SKM-1 (cell line): Measurements from ENCODE around the gene DBH.

Source experiments
- DNase-seq: peaks from one replicate; lab custom pipeline; 2025; ENCODE audit not compliant: unreplicated experiment; lab: John Stamatoyannopoulos, UW

The DBH gene

DNA sequence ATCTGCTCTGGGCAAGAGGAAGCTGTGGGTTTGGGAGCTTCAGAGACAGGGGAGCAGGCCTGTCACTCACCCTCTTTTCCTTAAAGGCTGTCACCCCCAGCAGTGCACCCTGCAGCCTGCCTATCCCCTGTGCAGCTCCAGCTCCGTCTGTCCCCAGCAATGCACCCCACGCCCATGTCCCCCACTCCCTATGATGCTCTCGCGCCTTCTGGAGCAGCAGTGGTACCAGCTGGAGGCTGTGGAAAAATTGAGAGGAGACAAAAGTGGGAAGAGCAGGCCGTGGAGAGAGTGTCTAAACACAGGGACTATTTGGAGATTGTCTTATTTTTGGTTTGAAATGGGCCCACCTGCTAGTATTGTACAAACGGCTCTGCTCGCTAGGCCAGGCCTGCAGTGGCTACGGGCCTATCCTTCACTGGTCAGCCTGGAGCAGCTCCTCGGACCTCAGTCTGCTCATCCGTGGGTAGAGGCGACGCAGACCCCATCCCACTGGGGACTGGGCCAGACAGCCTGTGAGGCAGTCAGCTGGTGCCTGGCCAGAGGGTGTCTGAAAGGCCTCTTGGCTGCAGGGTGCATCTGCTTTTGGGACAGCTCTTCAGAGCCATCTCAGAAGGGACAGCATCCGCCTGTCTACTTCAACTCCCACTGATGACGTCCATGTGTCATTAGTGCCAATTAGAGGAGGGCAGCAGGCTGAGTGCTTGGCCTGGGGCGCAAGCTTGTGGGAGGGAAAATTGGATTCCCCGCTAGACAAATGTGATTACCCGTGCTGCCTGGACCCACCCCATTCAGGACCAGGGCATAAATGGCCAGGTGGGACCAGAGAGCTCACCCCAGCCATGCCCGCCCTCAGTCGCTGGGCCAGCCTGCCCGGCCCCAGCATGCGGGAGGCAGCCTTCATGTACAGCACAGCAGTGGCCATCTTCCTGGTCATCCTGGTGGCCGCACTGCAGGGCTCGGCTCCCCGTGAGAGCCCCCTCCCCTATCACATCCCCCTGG, at the start of gene DBH:
Gene DBH (plus strand): TSS at position 831 of the 999 bp plus-strand sequence. CDS start 9 bp downstream, at position 840.
- no peak for DNase-seq

DNA sequence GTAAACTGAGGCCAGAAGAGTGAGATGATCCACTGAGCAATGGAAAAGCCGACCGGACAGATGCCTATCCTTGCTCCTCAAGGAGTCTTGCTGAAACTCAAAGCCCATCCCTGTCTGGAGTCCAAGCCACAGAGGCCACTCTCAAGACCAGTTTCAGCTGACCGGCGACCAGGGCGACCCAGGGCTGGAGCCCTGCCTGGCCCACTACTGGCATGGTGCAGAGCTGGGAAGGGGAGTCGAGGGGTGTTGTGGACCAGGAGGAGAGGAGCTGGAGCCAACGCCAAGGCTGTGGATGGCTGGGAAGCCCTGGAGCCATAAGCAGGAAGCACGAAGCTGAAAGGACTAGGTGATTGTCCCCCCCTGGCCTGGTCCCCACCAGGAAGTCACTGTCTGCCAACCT, 49.1 kb upstream of the DBH start:
- DNase-seq: no peak

- DNase-seq: no peak
Measured at GRCh38 chr9:133587466-133587865, 48.7 kb upstream of the DBH start.

GRCh38 chr9:133589454-133590227, 46.5 kb upstream of the DBH start:
- DNase-seq: no peak

DNA sequence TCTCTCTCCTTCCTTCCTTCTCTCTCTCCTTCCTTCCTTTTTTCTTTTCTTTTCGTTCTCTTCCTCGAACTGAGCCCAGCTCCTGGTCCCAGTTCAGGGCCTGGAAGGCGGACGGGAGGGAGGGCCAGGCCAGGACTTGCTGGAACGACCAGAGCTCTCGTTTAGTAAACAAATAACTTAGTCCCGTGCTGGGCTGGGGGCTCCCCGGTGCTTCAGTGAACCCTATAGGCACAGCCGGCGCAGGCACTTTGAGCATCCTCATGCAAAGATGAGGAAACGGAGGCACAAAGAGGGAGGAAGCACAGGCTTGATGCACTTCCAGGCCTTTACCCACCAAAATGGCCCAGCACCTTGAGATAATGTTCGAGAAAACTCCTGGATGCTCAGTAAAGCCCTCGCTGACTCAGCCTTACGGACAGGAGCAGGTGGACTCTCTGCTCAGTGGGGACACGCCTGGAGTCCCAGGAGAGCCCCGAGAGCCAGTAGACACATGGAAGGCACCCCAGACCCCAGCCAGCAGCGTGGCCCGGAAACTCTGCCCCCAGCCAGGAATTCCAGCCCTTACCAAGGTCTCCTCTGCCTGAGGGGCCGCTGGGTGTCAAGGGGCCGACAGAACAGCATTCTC, 45.8 kb upstream of the DBH start:
- no peak for DNase-seq

GRCh38 chr9:133591116-133591910, 44.9 kb upstream of the DBH start:
- no peak for DNase-seq

DNA sequence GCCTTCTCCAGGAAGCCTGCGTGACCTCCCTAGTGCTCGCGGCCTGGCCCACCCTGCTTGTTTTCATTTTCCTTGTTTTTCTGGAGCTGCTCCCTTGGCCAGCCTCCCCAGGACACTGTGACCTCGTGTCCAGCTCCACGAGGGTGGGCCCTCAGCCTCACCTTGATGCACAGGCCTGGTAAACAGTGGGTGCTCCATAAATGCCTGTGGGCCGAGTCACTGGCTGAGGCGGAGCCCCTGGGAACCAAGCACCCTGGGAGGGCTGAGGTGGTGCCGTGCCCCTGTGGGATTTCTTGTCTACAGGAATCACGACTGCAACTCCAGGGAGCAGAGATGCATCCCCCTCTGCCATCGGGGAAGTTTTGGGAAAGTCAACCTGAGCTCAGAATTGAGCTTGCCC, 44.2 kb upstream of the DBH start:
- DNase-seq: no peak

- no peak for DNase-seq
Measured at GRCh38 chr9:133592731-133593409, 43.3 kb upstream of the DBH start.

DNA sequence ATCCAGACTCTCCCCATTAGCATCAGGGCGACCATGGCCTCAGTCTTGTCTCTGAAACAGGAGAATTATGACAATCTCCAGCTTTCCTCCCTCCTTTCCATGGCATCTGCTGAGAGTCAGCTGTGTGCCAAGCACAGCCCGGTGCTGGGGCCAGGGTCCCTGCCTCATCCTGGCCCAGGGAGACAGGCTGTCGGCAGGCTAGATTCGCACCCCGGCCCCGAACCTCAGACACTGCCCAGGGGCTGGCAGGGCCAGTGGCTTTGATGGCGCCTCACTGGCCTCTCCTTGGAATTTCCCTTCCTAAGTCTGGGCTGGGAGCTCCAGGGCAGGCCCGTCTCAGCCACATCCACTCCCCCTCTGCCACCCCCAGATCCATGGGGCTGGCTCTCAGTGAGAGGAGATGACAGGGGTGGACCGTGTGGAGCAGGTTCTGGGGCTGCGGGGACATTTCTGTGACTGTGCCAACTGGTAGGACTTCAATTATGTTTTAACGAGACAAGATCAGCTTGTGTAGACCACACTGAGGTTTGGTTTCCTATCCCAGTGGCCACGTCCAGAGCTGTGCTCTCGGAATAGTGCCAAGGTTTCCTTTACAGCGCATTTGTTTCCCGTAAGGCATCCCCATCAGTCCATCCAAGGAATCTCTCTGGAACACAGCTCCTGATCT, 42.4 kb upstream of the DBH start:
- no peak for DNase-seq

GRCh38 chr9:133594310-133594709, 41.9 kb upstream of the DBH start:
- DNase-seq: no peak

- no peak for DNase-seq
Measured at GRCh38 chr9:133595910-133596309, 40.3 kb upstream of the DBH start.

GRCh38 chr9:133597316-133597957, 38.7 kb upstream of the DBH start:
- DNase-seq: no peak

DNA sequence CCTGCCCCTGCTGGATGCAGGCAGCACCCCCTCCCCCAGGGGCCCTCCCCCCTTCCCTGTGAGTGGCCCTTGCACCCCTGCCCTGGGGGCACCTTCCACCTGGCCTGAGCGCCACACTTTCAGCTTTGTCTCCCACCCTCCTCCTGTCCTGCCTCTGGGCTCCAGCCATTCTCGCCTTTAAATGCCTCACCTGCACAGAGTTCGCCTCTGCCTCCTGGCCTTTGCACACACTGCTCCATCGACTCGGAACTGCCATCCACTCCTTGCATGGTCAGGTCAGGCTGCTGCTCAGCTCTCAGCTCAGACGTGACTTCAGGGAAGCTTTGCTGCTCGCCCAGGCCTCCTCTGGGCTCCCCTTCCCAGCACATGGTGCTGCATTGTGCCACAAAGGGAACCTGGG, 37.2 kb upstream of the DBH start:
- DNase-seq: no peak

GRCh38 chr9:133599470-133600173, 36.5 kb upstream of the DBH start:
- no peak for DNase-seq

DNA sequence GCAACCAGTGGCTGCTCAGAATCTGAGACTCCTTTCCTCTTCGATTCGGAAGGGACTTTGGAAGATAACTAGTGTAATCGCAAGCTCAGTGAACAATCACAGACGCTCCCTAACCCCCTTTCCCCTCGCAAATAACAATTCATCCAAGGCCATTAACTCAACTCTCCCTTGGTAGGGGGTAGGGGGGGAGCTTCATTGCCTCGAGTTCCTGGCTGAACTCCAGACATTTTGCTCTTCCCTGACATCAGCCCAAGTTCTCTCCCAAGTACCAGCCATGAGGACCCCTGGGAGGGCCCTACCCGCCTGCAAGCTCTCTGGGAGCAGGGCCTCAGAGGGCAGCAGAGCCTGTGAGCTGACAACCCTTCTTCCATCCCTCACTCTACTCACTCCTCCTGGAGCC, 35.4 kb upstream of the DBH start:
- no peak for DNase-seq

DNA sequence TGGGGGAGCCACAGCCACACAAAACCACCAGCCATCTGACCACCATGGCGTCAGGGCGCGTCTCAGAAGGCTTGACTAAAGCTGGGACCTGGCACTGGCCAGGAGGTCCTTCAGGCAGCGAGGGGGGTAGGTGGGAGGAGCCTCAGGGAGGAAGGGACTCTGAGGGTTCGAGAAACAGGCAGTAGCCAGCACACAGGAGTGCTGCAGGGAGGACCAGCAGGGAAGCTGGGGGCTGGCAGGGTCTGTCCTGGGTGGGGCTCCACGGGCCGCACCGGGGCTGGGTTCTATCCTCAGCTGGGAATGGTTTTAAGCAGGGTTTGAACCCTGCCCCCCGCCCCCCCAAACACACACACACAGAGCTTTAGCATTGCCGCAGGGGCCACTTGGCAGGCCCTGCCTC, 34.4 kb upstream of the DBH start:
- DNase-seq: no peak

GRCh38 chr9:133602277-133602676, 33.9 kb upstream of the DBH start:
- no peak for DNase-seq

DNA sequence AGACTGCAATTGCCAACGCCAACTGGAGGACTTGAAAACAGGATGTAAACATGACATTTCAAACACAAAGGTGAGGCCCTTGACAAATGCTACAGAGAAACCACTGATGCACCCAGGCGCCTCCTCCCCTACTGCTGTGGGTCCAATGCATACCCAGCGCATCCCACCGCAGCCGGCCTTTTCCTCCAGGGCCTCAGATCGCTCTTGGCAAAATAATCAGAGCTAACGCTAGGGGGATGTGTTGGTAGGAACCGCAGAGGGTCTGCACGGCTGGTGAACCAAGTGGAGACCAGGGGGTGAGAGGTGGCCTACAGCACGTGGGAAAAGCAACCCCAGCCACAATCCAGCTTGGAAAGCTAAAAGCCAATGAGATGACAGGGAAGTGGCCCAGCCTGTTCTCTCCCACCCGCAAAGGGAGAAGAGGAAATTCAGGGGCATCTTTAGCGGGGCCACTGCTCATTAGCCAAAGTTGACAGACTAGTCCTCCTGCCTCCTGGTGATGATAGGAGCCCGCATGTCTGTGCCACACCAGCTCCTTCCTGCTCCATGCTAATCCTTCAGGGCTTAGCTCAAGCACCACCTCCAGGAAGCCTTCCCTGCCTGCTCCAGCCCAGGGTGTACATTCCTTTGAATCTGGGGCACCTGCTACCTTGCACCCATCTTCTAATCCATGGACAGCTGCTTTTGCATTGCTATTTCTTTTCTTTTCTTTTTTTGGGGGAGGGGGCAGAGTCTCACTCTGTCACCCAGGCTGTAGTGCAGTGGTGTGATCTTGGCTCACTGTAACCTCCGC, 32.8 kb upstream of the DBH start:
- DNase-seq: no peak
